VCaP (cell line): Measurements from ENCODE around the gene ZNF766.

Experiments used
- H3K27ac ChIP-seq: fragments of 450-650 bp; 2 replicates; pipeline ENCODE4 v1.5.1; 2017
- CTCF ChIP-seq: fragments of 450-650 bp; conservative IDR thresholded peaks from 2 replicates; pipeline ENCODE4 v1.5.1; 2017; ENCODE audit warnings: mild to moderate bottlenecking, moderate library complexity

Gene ZNF766

GRCh38 chr19:52345162-52345561, 75.8 kb downstream of the ZNF766 start:
- no peak overlapping the region for H3K27ac ChIP-seq
- TF ChIP-seq CTCF = no peak
